ENCODE measurements around the gene KRTAP5-7. TPM values are rescaled to one million over a fixed set of nuclear protein-coding genes. Genes with fewer than 3 reads are reported as not detected.

The KRTAP5-7 gene
- total RNA-seq, 1 donor from 2014 or later: 0.25 TPM

DNA sequence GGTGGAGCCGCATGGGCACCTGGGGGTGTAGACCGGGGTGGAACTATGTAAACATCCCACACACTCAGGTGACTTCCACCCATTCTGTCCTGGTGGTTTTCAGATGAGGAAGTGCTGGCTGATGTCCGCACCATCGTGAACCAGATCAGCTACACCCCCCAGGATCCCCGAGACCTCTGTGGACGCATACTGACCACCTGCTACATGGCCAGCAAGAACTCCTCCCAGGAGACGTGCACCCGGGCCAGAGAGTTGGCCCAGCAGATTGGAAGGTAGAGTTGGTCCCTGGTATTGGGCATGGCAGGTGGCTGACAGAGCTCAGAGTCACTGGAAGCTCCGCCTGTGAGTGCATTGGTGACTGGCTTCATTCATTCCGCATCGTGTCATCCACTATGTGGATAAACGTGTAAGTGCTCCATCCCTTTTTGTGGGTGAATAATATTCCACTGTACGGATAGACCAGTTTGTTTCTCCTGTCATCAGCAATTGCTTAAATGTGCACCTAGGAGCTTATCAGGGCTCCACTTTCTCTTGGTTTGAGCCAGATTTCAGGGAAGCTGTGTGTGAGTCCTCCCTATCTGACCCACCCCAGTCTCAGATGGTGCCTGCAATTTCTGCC, 44.2 kb upstream of the KRTAP5-7 start:
- TF ChIP-seq, protein P1, sequence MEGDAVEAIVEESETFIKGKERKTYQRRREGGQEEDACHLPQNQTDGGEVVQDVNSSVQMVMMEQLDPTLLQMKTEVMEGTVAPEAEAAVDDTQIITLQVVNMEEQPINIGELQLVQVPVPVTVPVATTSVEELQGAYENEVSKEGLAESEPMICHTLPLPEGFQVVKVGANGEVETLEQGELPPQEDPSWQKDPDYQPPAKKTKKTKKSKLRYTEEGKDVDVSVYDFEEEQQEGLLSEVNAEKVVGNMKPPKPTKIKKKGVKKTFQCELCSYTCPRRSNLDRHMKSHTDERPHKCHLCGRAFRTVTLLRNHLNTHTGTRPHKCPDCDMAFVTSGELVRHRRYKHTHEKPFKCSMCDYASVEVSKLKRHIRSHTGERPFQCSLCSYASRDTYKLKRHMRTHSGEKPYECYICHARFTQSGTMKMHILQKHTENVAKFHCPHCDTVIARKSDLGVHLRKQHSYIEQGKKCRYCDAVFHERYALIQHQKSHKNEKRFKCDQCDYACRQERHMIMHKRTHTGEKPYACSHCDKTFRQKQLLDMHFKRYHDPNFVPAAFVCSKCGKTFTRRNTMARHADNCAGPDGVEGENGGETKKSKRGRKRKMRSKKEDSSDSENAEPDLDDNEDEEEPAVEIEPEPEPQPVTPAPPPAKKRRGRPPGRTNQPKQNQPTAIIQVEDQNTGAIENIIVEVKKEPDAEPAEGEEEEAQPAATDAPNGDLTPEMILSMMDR (IDR thresholded peaks at IDR 0.05; ENCODE audit: unreplicated experiment): no peak
- Mint-ChIP-seq H3K36me3 (peaks cover 56% of the 10 kb centered on the region), H3K4me1 (peaks cover 14% of the 10 kb centered on the region), H3K9me3 (no peaks in the 10 kb centered on the region), H3K27ac (no peak overlapping the region), H3K4me3 (no peak overlapping the region), H3K27me3 (ENCODE audit: low read depth) (no peaks in the 10 kb centered on the region)
- DNase-seq (ENCODE audit: low spot score in 2 of 2, unreplicated experiment in 2 of 2): no peak

DNA sequence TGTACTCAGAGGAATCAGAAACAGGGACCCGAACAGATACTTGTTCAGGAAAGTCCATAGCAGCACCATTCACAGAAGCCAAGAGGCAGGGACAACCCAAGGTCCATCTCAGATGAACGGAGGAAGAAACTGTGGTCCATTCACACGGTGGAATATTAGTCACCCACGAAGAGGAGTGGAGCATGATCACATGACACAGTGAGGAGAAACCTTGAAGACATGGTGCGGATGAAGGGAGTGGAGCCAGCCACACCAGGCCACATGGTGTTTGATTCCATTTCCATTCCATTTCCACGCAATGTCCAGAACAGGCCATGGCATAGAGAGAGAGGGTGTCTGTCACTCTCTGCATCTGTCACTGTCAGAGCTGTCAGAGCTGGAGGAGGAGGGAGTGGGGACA, 43.4 kb upstream of the KRTAP5-7 start:
- peaks cover 22% of the 10 kb centered on the region for H3K4me1 Mint-ChIP-seq
- TF ChIP-seq, protein P1 (IDR thresholded peaks at IDR 0.05; ENCODE audit: unreplicated experiment): no peak
- H3K27ac Mint-ChIP-seq: no peak overlapping the region
- no peak for DNase-seq (ENCODE audit: low spot score in 2 of 2, unreplicated experiment in 2 of 2)
- no peak overlapping the region for H3K4me3 Mint-ChIP-seq
- H3K36me3 Mint-ChIP-seq: peaks cover 54% of the 10 kb centered on the region
- H3K9me3 Mint-ChIP-seq: no peaks in the 10 kb centered on the region
- H3K27me3 Mint-ChIP-seq (ENCODE audit: low read depth): no peaks in the 10 kb centered on the region

DNA sequence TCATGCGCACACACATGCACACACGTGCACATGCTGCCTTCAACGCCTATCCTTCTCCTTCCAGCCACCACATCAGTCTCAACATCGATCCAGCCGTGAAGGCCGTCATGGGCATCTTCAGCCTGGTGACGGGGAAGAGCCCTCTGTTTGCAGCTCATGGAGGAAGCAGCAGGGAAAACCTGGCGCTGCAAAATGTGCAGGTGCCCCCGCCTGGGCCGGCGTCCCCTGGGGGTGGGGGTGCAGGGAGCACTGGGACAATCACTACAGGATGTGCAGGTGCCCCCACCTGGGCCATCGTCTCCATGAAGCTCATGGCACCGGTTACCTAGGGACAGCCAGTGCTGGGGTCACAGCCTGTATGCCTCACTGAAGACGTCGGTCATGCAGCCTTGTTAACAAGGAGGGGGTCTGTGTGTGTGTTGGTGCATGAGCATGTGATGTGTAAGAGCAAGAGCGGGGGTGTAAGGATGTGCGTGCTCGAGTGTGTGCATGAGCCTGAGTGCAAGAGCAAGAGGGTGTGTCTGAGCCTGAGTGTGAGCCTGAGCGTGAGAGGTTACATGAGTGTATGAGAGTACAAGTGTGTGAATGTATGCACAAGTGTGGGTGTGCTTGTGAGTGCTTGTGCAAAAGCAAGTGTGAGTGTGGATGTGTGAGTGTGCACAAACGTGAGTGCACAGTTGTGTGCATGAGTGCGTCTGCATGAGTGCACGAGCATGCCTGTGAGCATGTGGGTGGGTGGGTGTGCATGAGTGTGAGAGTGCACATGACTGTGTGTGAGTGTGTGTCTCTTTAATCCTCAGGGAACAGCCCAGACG, 42.6 kb upstream of the KRTAP5-7 start:
- no peaks in the 10 kb centered on the region for H3K9me3 Mint-ChIP-seq
- peaks cover 55% of the 10 kb centered on the region for H3K36me3 Mint-ChIP-seq
- peaks cover 29% of the 10 kb centered on the region for H3K4me1 Mint-ChIP-seq
- H3K4me3 Mint-ChIP-seq: no peak overlapping the region
- H3K27me3 Mint-ChIP-seq (ENCODE audit: low read depth): no peaks in the 10 kb centered on the region
- TF ChIP-seq, protein P1 (IDR thresholded peaks at IDR 0.05; ENCODE audit: unreplicated experiment): no peak
- DNase-seq (ENCODE audit: low spot score in 2 of 2, unreplicated experiment in 2 of 2): no peak
- H3K27ac Mint-ChIP-seq: no peak overlapping the region

DNA sequence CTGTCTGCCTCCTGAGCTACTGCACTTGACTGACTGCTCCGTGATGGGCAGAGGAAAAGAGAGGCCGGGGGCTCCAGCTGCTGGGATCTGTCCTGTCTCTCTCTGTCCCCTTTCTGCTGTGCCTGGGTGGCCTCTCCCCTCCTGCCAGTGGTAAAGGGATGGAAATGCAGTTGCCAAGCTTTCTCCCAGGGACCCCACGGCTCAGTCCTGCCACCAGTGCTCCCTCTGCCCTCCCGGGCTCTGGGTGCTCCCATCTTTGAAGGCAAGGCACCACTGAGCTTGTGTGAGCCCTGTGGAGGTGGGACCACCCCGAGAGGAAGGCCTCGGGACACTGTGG, 42.0 kb upstream of the KRTAP5-7 start:
- DNase-seq (ENCODE audit: low spot score in 2 of 2, unreplicated experiment in 2 of 2): no peak
- H3K9me3 Mint-ChIP-seq: no peaks in the 10 kb centered on the region
- no peak overlapping the region for H3K27ac Mint-ChIP-seq
- peaks cover 52% of the 10 kb centered on the region for H3K36me3 Mint-ChIP-seq
- no peaks in the 10 kb centered on the region for H3K27me3 Mint-ChIP-seq (ENCODE audit: low read depth)
- H3K4me1 Mint-ChIP-seq: peaks cover 33% of the 10 kb centered on the region
- no peak overlapping the region for H3K4me3 Mint-ChIP-seq
- TF ChIP-seq, protein P1 (IDR thresholded peaks at IDR 0.05; ENCODE audit: unreplicated experiment): no peak

DNA sequence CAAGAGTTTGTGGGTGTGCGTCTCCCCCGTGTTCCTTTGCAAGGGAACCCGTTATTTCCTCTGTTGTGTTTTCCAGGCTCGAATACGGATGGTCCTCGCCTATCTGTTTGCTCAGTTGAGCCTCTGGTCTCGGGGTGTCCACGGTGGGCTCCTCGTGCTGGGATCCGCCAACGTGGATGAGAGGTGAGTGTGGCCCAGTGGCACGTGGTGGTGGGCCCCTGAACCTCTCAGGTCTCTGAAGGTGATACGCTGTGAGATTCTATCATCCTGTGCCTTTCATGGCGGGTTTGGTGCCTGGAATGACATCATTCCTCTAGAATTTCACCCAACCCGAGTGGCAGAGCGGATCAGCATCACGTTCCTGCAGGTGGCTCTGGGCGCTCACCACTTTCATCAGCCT, 41.6 kb upstream of the KRTAP5-7 start:
- H3K27me3 Mint-ChIP-seq (ENCODE audit: low read depth): no peaks in the 10 kb centered on the region
- TF ChIP-seq, protein P1 (IDR thresholded peaks at IDR 0.05; ENCODE audit: unreplicated experiment): no peak
- H3K36me3 Mint-ChIP-seq: peaks cover 52% of the 10 kb centered on the region
- no peak for DNase-seq (ENCODE audit: low spot score in 2 of 2, unreplicated experiment in 2 of 2)
- H3K9me3 Mint-ChIP-seq: no peaks in the 10 kb centered on the region
- H3K27ac Mint-ChIP-seq: no peak overlapping the region
- H3K4me1 Mint-ChIP-seq: peaks cover 33% of the 10 kb centered on the region
- H3K4me3 Mint-ChIP-seq: no peak overlapping the region

Measured in mesothelial cell of epicardium (in vitro differentiated cells).